ENCODE data around the gene TCP11L1.

- TF ChIP-seq CTCF (IDR thresholded peaks at IDR 0.05): no peak
- no peak for TF ChIP-seq POLR2A (IDR thresholded peaks at IDR 0.05)
These were observed 17.9 kb upstream of the TCP11L1 start for GRCh38 chr11:33021501-33021900.

All from gastroesophageal sphincter (tissue), 3 donors.